HL-60/S4 (cell line): ENCODE results near the gene KLF6.

Source experiments
- in situ Hi-C: fragments of 300-500 bp; cut with MboI; formaldehyde crosslinking; loops from 2 replicates; pipeline ENCODE4 v1.14.3; 2022; ENCODE audit warnings: low sequenced_read_pairs

KLF6 gene

GRCh38 chr10:3790272-3790671 lies 5.3 kb upstream of the KLF6 start:
- in situ Hi-C loops: no loop called here

- in situ Hi-C loops: no loop called here
These were observed 4.6 kb upstream of the KLF6 start for GRCh38 chr10:3789621-3790020.

- in situ Hi-C loops: no loop called here
These were observed 2.8 kb upstream of the KLF6 start for GRCh38 chr10:3787816-3788215.

- in situ Hi-C loops: no loop called here
These were observed 2.0 kb upstream of the KLF6 start for GRCh38 chr10:3787016-3787400.

GRCh38 chr10:3786295-3787015 lies 1.4 kb upstream of the KLF6 start:
- in situ Hi-C loops: no loop called here

- in situ Hi-C loops: no loop called here
These were observed 852 bp upstream of the KLF6 start for GRCh38 chr10:3785851-3786271.

- in situ Hi-C loops: no loop called here
These were observed 342 bp upstream of the KLF6 start for GRCh38 chr10:3785251-3785850.

GRCh38 chr10:3783682-3784432 lies 1.2 kb downstream of the KLF6 start:
- in situ Hi-C loops: no loop called here

GRCh38 chr10:3783316-3783681 lies 1.7 kb downstream of the KLF6 start:
- in situ Hi-C loops: no loop called here

GRCh38 chr10:3782451-3783315 lies 2.3 kb downstream of the KLF6 start:
- in situ Hi-C loops: no loop called here

GRCh38 chr10:3782146-3782450 lies 2.9 kb downstream of the KLF6 start:
- in situ Hi-C loops: no loop called here

GRCh38 chr10:3781468-3782145 lies 3.4 kb downstream of the KLF6 start:
- in situ Hi-C loops: no loop called here

- in situ Hi-C loops: no loop called here
These were observed 4.1 kb downstream of the KLF6 start for GRCh38 chr10:3780771-3781467.

- in situ Hi-C loops: no loop called here
These were observed 4.8 kb downstream of the KLF6 start for GRCh38 chr10:3780021-3780770.

GRCh38 chr10:3779158-3779741 lies 5.8 kb downstream of the KLF6 start:
- in situ Hi-C loops: no loop called here

GRCh38 chr10:3778692-3779157 lies 6.3 kb downstream of the KLF6 start:
- in situ Hi-C loops: no loop called here

- in situ Hi-C loops: no loop called here
These were observed 6.9 kb downstream of the KLF6 start for GRCh38 chr10:3777981-3778691.

- in situ Hi-C loops: no loop called here
These were observed 8.0 kb downstream of the KLF6 start for GRCh38 chr10:3776796-3777571.
